SW 1271 (cell line): ENCODE results near the gene BAHCC1.

Source experiments
- DNase-seq, 2 experiments: peaks; one replicate each; lab custom pipeline; 2025; lab: John Stamatoyannopoulos, UW

The BAHCC1 gene

DNA sequence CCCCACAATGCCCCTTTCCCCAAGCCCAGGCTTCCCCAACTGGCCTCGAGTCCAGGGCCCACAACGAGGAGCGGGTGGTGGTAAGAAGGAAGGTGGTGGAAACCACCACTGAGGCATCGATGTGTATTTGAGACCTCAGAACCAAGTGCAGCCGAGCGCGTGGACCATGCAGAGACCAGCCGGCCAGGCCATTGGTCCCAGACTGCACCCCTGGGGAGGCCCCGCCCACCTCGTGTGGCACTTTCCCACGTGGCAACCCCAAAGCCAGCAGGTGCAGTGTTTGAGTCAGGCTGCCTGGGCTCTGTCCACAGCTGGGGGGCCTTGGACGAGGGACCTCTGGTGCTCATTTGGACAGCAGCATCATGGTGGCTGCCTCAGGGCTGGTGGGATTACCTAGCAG lies 28.1 kb upstream of the BAHCC1 start:
- DNase-seq, result no peak

GRCh38 chr17:81368161-81369022 lies 26.9 kb upstream of the BAHCC1 start:
- DNase-seq, result no peak

DNA sequence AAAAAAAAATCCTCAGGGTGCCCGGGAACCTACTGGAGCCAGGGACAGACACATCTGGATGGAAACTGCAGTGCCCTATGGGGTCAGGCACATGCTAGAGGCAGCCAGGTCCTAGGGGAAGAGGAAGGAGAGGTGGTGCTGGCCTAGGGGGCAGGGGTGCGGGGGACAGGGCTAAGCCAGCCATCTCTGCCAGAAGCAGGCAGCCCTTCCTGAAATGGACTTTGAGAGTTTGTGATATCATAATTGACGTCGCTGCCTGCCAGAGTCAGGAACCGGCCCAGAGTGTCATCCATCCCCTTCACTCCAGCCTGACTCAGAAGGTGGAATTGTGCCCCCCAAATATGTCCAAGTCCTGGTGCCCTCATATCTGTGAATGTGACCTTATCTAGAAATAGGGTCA lies 25.0 kb upstream of the BAHCC1 start:
- no peak for DNase-seq

DNA sequence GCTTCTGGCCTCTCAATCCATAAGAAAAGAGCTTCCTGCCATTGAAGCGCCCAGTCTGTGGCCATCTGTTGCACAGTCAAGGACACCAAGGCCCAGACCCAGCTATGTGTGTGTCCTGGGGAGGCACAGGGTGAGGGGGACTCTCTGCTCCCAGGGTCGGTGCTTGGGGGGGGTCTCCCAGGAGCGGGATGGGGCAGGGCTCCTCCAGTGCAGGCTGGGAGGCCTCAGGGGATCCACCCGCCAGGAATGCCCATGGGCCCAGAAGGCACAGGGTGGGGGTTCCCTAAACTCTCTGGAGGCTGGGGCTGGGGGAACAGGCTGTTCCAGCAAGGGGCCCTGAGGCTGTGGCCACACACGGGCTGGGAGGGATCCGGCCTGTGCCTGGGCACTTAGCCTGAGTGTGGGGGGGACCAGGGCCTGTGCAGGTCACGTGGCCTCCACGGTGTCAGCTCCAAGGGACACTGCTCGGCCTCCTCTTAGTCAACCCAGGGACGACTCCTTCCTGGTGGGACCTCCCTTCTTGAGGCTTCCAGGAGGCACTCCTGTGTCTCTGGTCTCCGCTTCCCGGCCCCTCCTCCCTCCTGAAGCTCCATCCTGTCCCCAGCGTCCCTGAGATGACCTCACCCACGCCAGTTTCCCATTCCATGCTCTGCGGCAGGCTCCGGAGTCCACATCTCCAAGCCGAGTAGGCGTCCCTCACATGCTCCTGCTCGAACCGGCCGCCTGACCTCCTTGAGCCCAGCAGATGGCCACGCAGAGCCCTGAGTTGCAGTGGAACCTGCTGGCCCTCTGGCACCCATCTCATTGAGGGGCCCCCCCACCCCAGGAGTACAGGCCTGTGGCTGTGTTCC lies 23.1 kb upstream of the BAHCC1 start:
- peak in 1 of 2 experiments; percentile 32 for DNase-seq

- no peak for DNase-seq
Measured at GRCh38 chr17:81373536-81374160, 21.6 kb upstream of the BAHCC1 start.

- DNase-seq, result no peak
Measured at GRCh38 chr17:81374890-81375289, 20.4 kb upstream of the BAHCC1 start.

DNA sequence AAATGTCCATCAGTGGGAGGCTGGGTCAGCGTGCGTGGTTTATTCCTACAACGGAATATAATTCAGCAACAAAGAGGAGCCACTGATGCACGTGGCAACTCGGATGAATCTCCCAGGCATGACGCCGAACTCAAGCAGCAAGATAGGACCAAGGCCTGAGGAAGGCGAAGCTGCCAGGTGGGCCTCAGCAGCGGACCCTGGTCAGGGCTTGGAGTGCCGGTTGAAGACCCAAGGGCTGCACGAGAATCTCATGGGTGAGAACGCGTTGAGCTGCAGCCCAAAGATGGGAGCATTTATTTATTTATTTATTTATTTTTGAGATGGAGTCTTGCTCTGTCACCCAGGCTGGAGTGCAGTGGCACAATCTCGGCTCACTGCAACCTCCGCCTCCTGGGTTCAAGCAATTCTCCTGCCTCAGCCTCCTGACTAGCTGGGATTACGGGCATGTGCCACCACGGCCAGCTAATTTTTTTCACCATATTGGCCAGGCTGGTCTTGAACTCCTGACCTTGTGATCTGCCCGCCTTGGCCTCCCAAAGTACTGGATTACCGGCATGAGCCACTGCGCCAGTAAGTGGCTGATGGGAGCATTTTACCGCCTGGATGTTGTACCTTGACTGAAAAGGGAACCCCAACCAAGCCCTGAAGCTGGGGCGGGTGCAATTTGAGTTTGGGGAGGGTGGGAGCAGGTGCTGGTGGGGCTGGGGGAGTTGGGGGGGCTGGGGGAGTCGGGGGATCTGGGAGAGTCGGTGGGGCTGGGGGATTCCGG lies 18.1 kb upstream of the BAHCC1 start:
- DNase-seq, result no peak

DNA sequence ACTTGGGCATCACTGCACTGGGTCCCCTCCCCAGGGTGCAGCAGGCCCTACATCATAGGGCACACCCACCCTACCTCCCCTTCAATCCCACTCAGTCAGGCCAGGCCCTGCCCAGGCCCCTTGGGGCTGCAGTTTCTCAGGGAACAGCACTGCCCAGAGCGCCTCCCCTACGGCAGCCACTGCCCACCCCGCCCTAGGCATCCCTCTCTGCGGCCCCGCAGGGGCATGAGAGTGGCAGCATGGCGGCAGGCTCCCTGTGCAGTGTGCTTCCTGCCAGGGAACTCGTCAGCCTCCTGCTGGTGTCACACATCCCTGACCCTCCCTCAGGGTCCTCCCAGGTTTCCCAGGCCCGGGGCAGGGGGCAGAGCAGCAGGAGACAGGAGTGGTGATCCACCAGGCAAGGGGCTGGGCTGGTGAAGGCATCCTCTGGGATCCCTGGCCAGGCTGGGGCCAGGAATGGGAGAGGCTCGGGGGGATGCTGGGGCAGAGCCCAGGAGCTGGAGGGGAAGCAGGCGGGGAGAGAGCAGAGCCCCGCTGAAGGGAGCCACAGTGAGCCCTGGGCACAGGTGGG lies 16.2 kb upstream of the BAHCC1 start:
- no peak for DNase-seq

GRCh38 chr17:81379523-81379942 lies 15.7 kb upstream of the BAHCC1 start:
- DNase-seq, result no peak

GRCh38 chr17:81380131-81380530 lies 15.1 kb upstream of the BAHCC1 start:
- no peak for DNase-seq

DNA sequence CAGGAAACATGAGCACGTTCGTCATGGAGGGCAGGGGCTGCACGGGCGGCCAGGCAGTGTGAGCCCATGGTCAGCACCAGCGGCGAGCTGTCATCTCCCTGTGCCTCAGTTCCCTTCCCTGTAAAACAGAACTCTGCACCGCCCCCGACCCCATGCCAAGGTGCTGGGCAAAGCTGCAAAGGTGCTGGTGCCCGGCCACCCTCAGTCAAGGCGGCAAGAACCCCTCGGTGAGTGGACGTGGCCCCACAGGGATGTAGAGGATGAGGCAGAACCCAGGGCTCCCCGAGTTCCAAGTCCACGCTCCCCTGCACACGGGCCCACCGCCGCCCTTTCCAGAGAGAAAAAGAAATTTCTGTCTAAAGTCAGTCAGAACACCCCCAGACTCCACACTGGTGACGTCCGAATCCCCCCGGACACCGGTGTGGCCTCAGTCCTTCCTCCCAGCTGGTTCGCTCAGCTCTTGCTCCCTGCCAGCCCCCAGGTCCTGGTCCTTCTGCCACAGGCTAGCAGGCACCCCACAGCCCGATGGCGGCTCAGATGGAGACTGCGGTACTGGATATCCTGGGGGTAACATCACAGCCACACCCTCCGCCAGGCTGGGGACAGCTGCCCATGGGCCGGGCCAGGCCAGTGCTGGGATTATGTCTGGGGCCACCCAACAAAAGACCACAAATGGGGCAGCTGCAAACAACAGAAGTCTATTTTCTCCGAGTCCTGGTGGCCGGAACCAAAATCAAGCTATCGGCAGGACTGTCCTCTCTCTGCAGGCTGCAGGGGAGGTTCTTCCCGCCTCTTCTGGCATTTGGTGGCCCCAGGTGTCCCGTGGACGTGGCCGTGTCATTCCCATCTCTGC lies 14.4 kb upstream of the BAHCC1 start:
- no peak for DNase-seq

GRCh38 chr17:81381632-81382577 lies 13.4 kb upstream of the BAHCC1 start:
- no peak for DNase-seq

GRCh38 chr17:81382851-81383250 lies 12.4 kb upstream of the BAHCC1 start:
- no peak for DNase-seq

GRCh38 chr17:81383504-81384421 lies 11.5 kb upstream of the BAHCC1 start:
- no peak for DNase-seq

DNA sequence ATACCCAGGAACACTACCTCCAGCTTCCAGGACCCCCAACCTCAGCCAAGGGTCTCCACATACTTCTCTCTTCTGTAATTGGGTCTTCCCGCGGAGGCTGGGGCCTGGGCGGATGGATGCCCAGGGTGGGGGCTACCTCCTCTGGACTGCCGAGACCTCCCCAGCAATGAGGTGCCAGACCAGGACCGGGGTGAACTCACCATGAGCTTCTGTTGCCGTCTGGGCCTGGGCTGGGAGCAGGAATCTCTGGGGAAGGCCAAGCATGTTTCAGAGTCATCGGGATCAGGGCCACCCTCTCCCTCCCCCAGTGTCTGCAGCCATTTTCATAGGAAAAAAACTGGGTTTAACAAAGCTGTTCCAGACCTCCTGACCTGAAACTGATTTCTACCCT lies 10.3 kb upstream of the BAHCC1 start:
- DNase-seq, result no peak

DNA sequence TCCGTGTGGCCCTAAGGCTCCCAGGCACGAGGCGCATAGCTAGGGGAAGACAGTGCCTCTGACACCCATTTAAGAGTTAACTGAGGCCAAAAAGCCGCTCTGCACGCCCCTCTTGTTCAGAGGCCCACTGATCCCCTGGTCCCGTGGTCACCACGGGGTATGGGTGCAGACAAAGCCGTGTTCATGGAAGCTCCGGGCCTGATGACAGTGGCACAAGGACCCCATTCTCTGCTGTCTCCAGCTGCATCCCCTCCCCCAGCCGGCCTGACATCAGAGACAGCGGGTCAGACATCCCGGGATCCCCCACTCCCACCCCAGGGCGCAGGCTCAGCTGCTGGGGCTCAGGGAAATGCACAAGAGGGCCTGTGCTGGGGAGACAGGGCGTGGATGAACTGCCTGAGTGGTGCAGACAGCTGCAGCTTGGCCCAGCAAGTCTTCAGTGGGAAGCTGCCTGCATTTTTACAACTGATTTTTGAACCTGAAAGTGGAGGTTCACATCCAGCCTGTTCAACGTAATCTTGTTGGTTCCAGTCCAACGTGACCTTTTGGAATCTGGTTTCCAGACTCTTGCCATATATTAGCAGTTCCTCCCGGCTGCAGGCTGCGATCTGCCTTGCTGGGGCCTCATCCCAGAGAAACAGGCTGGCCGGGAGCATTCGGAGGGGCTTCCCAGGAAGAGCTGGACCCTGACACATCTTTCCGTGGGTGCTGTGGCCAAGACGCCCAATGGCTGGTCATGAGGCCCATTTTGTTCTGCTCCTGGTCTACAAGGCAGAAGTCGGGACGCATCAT lies 9.7 kb upstream of the BAHCC1 start:
- no peak for DNase-seq

GRCh38 chr17:81386141-81386645 lies 9.1 kb upstream of the BAHCC1 start:
- no peak for DNase-seq
